ENCODE data around the gene PALD1. TPM values are rescaled to one million over a fixed set of nuclear protein-coding genes. Genes with fewer than 3 reads are reported as not detected.

The PALD1 gene
- polyA plus RNA-seq, 2 of the 4 experiments (the other 2 are of a cell fraction), result 3.6 to 5.5 TPM

DNA sequence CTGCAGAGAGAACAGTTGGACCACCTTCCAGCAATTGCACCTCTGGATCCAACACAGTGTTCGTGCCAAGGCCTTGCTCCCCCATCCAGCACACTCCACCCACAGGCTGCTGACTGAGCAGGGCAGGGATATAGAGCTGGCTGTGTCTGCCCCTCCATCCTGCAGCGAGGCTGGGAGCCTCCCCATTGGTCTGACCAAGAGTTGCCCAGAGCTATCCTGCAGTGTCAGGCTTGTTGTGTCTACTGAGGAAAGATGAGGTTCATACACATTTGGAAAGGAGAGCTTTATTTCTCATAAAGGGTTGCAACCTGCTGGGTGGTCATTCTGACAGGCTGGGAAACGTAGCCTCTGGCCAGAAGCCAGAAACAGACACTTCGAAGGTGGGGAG lies 96.9 kb downstream of the PALD1 start:
- no peak for TF ChIP-seq PHF8 (IDR thresholded peaks at IDR 0.05; ENCODE audit: borderline replicate concordance, low read depth)
- TF ChIP-seq, protein P1, sequence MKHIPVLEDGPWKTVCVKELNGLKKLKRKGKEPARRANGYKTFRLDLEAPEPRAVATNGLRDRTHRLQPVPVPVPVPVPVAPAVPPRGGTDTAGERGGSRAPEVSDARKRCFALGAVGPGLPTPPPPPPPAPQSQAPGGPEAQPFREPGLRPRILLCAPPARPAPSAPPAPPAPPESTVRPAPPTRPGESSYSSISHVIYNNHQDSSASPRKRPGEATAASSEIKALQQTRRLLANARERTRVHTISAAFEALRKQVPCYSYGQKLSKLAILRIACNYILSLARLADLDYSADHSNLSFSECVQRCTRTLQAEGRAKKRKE (CRISPR knock-in tag; IDR thresholded peaks at IDR 0.05; ENCODE audit: low read depth), result no peak
- no peak for TF ChIP-seq JUN (IDR thresholded peaks at IDR 0.05)
- TF ChIP-seq KDM1A (IDR thresholded peaks at IDR 0.05; ENCODE audit: low read depth), result no peak
- TF ChIP-seq PBX3 (IDR thresholded peaks at IDR 0.05), result no peak
- no peak for TF ChIP-seq ELK1 (IDR thresholded peaks at IDR 0.05; ENCODE audit: low read depth, low read length)
- no peak for TF ChIP-seq ZNF302 (CRISPR knock-in tag; IDR thresholded peaks at IDR 0.05)
- ChIA-PET POLR2A (no interaction called here), CTCF (interaction anchor here (0.6 kb wide), 2 partner anchors 52 to 232 kb away, joined by 3 read pairs; no protein-coding TSS in a partner anchor)
- 61% methylated on average over 3 of the region's 4 CpGs for WGBS (ENCODE audit: missing lambda C conversion rate)
- H3K4me2 ChIP-seq, result no peak overlapping the region
- H3K4me3 ChIP-seq, result no peak overlapping the region
- no peaks in the 10 kb centered on the region for H3K9me3 ChIP-seq
- H3K4me1 ChIP-seq, result 0 out of 3 replicates have a peak, but pooled peaks cover 4% of the 10 kb centered on the region
- no peak overlapping the region for H3K27ac ChIP-seq
- no peak for FAIRE-seq
- no peak for DNase-seq (ENCODE audit: low read depth in 1 of 2, low spot score in 1 of 2)
- peak; percentile 31 to 47; a peak in 3 of 6 replicates for ATAC-seq

DNA sequence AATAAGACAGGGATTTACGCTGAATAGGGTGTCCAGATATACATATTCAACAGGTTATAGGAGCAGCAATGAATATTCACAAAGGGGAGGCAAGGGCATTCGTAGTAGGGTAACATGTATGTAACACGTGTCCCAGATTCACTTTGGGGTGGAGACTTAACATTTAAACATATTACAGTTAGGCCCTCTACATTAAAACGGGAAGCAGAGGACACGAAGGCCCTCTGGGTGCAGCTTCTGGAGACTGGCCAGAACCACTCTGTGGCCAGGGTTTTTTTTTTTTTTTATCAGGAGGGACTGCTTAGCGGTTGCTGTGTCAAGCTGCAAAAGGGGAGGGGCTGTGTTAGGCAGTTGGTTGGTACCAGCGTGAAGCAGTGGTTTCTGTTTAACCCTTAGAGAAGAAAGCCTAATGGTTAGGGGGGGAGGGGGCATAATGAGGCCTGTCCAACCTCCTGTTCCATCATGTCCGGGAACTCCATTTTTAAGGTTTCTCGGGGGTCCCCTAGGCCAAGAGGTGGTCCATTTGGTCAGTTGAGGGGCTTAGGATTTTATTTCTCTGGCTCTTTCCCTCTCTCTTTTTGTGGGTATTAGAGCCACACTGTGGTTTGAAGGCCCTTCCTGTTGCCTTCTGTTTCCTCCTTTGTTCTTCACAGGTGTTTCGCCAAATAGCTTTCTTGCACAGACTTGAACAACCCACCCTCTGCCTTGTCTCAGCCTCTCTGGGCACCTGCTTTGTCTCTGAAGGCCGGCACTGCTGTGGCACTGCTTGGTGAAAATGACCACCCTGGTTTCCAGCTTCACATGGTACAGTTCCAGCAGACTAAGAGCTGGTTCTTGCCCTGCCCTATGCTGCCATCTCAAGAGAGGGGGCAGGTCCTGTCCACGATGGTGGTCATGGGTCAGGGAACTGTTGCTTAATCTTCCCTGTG lies 97.6 kb downstream of the PALD1 start:
- H3K27ac ChIP-seq, result no peak overlapping the region
- no peak overlapping the region for H3K4me2 ChIP-seq
- no peaks in the 10 kb centered on the region for H3K9me3 ChIP-seq
- FAIRE-seq, result no peak
- POLR2A ChIA-PET, result interaction anchor here (0.7 kb wide), 1 partner anchor 430 kb away, joined by 4 read pairs; the partner anchor contains the start of gene TYSND1
- no peak for TF ChIP-seq JUN (IDR thresholded peaks at IDR 0.05)
- no peak for TF ChIP-seq ZNF302 (CRISPR knock-in tag; IDR thresholded peaks at IDR 0.05)
- TF ChIP-seq EP300 (IDR thresholded peaks at IDR 0.05), result no peak
- TF ChIP-seq, protein P2, sequence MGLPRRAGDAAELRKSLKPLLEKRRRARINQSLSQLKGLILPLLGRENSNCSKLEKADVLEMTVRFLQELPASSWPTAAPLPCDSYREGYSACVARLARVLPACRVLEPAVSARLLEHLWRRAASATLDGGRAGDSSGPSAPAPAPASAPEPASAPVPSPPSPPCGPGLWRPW (IDR thresholded peaks at IDR 0.05), result no peak
- no peak for TF ChIP-seq RAD21 (conservative IDR thresholded peaks at IDR 0.05 in 1 of 2, IDR thresholded peaks at IDR 0.05 in 1 of 2)
- TF ChIP-seq, protein P3, sequence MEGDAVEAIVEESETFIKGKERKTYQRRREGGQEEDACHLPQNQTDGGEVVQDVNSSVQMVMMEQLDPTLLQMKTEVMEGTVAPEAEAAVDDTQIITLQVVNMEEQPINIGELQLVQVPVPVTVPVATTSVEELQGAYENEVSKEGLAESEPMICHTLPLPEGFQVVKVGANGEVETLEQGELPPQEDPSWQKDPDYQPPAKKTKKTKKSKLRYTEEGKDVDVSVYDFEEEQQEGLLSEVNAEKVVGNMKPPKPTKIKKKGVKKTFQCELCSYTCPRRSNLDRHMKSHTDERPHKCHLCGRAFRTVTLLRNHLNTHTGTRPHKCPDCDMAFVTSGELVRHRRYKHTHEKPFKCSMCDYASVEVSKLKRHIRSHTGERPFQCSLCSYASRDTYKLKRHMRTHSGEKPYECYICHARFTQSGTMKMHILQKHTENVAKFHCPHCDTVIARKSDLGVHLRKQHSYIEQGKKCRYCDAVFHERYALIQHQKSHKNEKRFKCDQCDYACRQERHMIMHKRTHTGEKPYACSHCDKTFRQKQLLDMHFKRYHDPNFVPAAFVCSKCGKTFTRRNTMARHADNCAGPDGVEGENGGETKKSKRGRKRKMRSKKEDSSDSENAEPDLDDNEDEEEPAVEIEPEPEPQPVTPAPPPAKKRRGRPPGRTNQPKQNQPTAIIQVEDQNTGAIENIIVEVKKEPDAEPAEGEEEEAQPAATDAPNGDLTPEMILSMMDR (IDR thresholded peaks at IDR 0.05), result no peak
- TF ChIP-seq RNF2 (IDR thresholded peaks at IDR 0.05; ENCODE audit: borderline replicate concordance, low read depth), result no peak
- TF ChIP-seq EHF (CRISPR knock-in tag; IDR thresholded peaks at IDR 0.05), result no peak
- TF ChIP-seq, protein P4, sequence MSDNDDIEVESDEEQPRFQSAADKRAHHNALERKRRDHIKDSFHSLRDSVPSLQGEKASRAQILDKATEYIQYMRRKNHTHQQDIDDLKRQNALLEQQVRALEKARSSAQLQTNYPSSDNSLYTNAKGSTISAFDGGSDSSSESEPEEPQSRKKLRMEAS (IDR thresholded peaks at IDR 0.05), result no peak
- no peak for TF ChIP-seq GATA3 (IDR thresholded peaks at IDR 0.05; ENCODE audit: borderline replicate concordance)
- no peak for TF ChIP-seq KDM1A (IDR thresholded peaks at IDR 0.05; ENCODE audit: low read depth)
- no peak for TF ChIP-seq RFX5 (IDR thresholded peaks at IDR 0.05)
- no peak for TF ChIP-seq FOSB (CRISPR knock-in tag; IDR thresholded peaks at IDR 0.05)
- TF ChIP-seq KDM5A (IDR thresholded peaks at IDR 0.05), result no peak
- TF ChIP-seq CBX8 (IDR thresholded peaks at IDR 0.05), result no peak
- no peak for TF ChIP-seq POLR2AphosphoS2 (conservative IDR thresholded peaks at IDR 0.05; ENCODE audit: low read length)
- CTCF ChIA-PET, result interaction anchor here (0.5 to 0.6 kb wide), 3 partner anchors 21 to 231 kb away, joined by 3 read pairs; no protein-coding TSS in a partner anchor
- H3K4me1 ChIP-seq, result 0 out of 3 replicates have a peak, but pooled peaks cover 4% of the 10 kb centered on the region
- peak in 1 of 2 experiments; percentile 13 for DNase-seq (ENCODE audit: low read depth in 1 of 2, low spot score in 1 of 2)
- peak; percentile 33 to 56; a peak in 4 of 6 replicates for ATAC-seq
- no peak overlapping the region for H3K4me3 ChIP-seq
- 78% methylated on average over 12 of the region's 12 CpGs for WGBS (ENCODE audit: missing lambda C conversion rate)

Data from A549 (cell line).